Pons (tissue), 1 donor: ENCODE results near the gene CNPPD1.

ENCODE experiments used
- DNase-seq: peaks from one replicate; pipeline ENCODE4 v3.0.0-alpha.2; 2016; ENCODE audit warnings: low spot score

Gene CNPPD1

GRCh38 chr2:219160186-219161017, 16.3 kb downstream of the CNPPD1 start, which contains the start of gene NHEJ1:
Gene NHEJ1 (minus strand): TSS chr2:219160815. CDS start chr2:219158362, 2,453 bp downstream.
- DNase-seq, result peak; percentile 95

- DNase-seq, result no peak
These were observed 16.9 kb downstream of the CNPPD1 start for GRCh38 chr2:219159771-219160185.

DNA sequence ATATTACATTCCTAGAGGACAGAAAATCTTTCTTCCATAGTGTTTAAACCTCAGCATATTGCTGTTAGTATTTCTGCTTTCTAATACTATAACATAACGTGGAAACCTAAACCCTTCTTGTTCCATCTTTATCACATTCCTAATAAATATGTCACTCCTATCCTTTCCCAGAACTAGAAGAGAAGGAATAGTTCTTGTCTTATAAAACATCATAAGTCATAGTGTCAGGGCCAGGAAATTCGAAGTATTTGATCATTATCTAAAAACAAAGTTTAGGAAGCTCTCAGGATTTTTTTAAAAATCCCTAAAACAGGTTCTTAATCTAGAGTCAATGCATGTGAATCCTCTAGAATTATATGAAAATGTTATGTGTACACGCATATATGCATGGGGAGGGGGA, 18.1 kb downstream of the CNPPD1 start:
- no peak for DNase-seq

- DNase-seq, result no peak
These were observed 18.7 kb downstream of the CNPPD1 start for GRCh38 chr2:219158025-219158424.

DNA sequence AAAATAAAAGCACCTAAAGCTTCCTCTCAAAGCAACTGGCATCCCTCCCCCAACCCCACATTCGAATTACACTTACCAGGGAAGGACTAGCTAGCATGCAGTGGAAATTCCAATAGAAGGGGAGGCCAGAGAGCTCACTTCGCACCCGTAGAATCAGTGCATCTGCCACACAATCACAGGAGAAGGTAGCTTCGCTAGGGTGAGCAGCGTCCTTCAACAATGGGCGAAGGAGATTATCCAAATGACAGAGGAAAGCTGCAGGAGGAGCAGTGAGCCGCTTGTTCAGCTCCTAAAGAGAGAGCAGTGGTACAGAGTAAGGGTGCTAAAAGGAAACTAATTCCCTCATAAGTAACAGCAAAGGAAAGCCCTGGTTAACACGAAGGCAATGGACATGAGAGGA, 19.3 kb downstream of the CNPPD1 start:
- no peak for DNase-seq

- DNase-seq, result peak; percentile 86
These were observed 21.6 kb downstream of the CNPPD1 start for GRCh38 chr2:219155054-219155644.

DNA sequence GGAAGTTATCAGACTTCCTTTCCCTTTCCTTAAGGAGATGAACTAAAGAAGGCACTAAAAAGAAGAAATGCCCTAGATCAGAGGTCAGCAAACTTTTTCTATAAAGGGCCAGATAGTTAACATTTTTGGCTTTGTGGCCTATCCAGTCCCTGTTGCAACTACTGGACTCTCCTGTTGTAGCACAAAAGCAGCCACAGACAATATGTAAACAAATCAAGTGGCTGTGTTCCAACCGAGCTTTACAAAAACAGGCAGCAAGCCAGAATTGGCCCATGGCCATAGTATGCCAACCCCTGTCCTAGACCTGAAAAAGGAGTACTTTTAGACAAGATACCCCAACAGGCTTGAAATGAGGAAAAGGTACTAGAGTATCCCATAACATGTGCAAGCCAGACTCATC, 27.1 kb downstream of the CNPPD1 start:
- DNase-seq, result no peak

DNA sequence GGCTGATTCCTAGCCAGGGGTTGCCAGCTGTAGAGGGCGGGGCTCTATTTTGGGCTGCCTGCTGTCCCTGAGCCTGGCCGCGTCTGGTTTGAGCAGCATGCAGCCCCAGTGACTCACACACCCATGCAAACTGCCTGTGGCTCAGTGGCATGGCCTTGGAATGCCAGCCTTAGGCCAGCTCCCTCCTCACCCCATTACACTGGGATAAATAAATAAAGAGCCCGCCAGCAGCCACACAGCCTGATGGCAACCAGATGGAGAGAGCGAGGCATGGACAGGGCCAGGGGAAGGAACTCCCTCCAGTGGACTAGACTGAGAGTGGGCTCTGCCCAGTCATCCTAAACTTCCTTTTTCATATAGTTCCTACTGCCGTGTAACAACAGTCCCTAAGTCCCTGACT, 34.4 kb downstream of the CNPPD1 start:
- no peak for DNase-seq

GRCh38 chr2:219140722-219141121, 36.0 kb downstream of the CNPPD1 start:
- no peak for DNase-seq

DNA sequence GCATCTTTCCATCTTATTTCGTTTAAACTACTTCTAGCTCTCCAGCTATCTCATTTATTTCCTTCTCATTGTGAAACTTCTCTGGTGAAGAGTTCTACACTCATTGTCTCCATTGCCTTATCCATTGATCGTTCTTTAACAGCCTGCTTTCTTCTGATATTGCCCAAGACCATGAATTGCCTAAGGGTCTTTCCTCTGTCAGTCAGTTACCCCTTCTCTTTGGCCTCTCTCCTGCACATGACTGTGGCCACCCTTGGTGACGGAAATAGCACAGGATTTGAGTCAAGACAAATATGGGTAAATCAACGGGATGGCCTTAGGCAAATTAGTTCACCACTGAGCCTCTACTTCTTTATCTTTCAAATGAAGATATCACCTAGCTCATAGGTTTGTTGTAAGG, 42.7 kb downstream of the CNPPD1 start:
- no peak for DNase-seq

DNA sequence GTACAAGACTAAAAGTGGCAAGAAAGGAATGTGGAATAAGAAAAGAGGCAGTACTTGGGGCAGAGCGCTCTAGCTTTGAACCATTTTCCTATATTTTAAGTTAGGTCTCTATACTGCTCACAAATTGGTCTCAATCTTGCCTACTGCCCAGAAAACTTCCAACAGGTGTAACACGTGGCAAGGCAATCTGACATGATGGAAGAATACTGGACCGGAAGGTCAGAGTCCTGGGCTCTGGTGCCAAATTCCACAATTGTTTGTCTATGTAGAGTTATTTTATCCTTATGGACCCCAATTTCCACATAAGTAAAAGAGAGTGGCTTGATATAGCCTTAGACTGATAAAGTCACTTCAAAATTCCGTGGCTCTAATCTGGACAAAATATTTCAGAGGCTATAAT, 45.0 kb downstream of the CNPPD1 start:
- no peak for DNase-seq

- no peak for DNase-seq
These were observed 45.4 kb downstream of the CNPPD1 start for GRCh38 chr2:219131327-219131726.

DNA sequence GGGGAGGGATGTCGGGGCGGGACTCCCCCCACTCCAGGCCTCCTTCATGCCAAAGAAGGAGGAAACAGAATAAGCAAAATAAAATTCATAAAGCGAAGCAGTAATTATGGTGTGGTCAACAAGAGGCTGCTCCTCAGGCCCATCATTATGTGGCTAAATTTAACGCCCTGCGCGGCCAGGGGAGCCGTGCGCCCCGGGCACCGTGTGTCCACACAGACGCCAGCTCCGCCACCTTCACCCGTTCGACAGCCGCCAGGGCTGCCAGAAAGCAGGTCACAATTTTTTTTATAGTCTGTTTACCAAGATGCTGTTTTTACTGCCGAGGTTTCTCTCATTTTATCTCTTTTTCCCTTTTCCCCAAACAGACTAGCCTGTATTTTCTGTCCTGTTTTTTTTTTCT, 47.1 kb downstream of the CNPPD1 start:
- no peak for DNase-seq

GRCh38 chr2:219128396-219128795, 48.3 kb downstream of the CNPPD1 start:
- no peak for DNase-seq

DNA sequence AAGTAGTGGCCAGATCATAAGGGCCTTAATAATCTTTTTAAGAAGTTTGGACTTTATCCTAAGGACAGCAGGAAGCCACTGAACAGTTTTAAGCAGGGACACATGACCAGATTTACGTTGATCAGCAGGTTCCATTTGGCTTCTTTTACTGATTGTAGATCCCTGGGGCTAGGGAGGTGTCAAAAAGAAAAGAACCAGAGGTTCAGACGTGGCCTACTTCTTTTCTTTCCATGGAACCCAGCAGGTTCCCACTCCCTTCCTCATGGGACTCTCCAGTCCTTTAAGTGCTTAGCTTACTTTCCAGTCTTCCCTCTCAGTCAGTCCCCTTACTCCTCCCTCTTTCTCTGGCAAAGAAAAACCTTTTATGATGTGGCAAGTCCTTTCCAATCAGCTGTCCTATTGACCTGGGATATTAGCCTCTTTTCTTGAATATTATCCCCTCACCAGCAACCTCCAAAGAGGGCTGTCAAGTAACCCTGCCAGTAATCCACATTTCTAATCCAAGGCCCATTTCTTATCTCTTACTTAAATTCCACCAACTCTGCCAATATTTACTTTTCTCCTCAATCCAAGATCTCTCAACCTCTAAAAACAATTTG, 49.6 kb downstream of the CNPPD1 start:
- DNase-seq, result no peak

GRCh38 chr2:219126555-219126954, 50.2 kb downstream of the CNPPD1 start:
- no peak for DNase-seq

DNA sequence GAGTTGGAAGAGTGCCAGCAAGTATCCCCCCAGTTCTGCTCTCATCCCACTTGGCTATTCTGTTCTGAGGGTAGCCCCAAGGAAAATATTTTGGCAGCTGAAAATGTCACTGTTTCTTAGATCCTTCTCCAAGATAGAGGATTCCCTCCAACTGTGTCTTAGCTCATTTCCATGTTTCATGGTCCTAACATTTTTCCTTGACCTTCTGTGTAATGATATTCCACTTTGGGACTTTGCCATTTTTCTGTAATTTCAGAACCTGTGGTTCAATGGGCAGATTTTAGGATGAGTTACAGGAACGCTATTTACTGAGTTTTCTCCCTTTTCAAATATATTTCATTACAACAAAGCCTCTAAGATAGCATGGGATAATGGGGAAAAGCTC, 50.8 kb downstream of the CNPPD1 start:
- DNase-seq, result no peak

DNA sequence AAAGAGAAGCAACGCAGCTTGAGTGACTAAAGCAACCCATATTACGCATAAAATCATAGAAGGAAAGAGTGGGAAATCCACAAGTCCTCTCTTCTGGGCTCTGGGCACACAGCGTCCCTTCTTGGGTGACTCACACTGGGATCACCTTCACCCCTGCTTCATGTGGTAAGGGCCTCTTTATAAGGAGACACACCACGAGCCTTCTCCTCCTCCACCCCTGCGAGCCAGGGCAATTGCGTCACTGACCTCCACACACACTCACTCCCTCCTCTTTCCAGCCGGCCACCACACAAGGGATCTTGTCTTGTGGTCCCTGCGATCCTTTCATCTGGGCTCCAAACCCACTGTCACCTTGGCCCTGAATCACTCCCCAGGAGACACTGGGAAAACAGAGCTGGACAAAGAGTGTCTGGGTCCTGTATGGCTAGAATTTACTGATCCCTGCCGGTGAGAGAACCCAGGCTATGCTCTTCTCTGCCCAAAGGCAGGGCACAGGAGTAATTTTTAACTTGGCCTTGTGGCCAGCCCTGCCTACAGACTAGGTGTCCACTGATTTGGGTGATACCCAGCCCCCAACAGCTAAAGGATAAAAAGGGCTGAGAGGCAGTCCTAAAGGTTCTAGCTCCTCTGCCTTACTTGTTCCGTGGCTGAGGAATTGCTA, 51.4 kb downstream of the CNPPD1 start:
- no peak for DNase-seq

DNA sequence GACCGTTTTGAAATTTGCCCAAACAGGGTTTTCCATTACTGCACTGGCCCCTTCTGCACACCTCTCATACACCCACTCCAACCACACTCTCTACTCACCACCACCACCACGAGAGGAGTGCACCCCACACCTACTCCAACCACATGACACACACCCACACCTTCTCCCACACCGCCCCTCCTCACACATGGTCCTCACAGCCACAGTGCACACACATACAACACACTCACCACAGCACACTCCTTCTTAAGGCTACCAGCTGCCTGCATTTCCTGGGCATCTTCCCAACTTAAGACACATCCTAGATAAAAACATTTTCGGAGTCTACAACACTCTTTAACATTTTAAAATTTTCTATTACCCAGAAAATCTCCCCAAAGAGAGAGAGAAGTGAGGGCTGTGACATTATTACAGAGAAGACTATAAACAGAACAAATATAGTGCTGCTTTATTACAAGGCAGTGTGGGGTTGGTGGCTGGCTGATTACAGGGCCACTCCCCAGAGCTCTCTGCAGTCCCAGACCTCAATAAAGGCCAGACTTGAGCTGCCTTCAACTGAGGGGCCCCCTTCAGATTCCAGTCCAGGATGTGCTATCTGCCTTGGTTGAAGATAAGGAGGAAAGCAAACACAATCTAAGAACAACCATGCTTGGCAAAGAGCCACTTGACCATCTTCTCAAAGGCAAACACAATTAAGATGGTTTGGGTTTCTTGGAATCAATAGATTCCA, 52.2 kb downstream of the CNPPD1 start:
- DNase-seq, result no peak

GRCh38 chr2:219123356-219124135, 53.2 kb downstream of the CNPPD1 start:
- DNase-seq, result no peak
